ENCODE results near the gene CDC42EP5.

The CDC42EP5 gene

DNA sequence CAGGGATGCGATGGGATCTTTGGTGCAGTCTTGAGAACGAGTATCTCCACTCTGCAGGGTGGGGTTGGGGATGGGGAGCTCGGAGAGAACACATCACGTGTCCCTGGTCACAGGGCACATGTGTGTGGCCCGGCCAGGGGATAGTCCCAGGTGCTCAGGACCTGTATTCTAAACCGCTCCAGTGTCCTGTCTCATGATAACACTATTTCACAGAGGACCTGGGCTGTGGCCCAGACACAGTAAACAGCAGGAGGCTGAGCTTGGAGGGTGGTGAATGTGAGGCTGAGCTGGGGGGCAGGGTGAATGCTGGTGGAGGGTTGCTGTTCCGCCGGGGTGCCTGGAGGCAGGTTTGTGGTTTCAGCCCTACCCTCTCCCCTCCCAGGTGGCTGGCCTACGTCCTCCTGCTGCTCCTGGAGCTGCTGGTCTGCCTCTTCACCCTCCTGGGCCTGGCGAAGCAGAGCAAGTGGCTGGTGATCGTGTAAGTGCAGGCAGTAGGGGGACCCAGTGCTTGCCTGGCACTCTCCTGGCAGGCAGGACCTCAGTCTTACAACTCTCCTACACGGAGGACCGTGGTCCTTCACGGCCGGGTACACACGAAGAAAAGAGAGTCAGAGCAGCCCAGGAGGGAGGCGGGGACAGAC, 46.7 kb downstream of the CDC42EP5 start:
- Mint-ChIP-seq H3K27ac (no peak overlapping the region), H3K27me3 (peaks cover 33% of the 10 kb centered on the region)

GRCh38 chr19:54425382-54425723, 47.7 kb downstream of the CDC42EP5 start:
- no peaks in the 10 kb centered on the region for H3K9me3 Mint-ChIP-seq
- DNase-seq (ENCODE audit: low spot score in 2 of 2) (no peak), ATAC-seq (ENCODE audit: low read depth) (no peak)
- peaks cover 2% of the 10 kb centered on the region for H3K36me3 Mint-ChIP-seq
- H3K4me1 Mint-ChIP-seq: peaks cover 2% of the 10 kb centered on the region
- H3K27me3 Mint-ChIP-seq: peaks cover 31% of the 10 kb centered on the region
- no peak overlapping the region for H3K27ac Mint-ChIP-seq
- no peak overlapping the region for H3K4me3 Mint-ChIP-seq

More for the DNA sequence above, 46.7 kb downstream of the CDC42EP5 start:
- peaks cover 2% of the 10 kb centered on the region for H3K36me3 Mint-ChIP-seq
- no peak for ATAC-seq (ENCODE audit: low read depth)
- H3K9me3 Mint-ChIP-seq: no peaks in the 10 kb centered on the region
- no peak overlapping the region for H3K4me3 Mint-ChIP-seq
- no peak for DNase-seq (ENCODE audit: low spot score in 2 of 2)
- H3K4me1 Mint-ChIP-seq: peaks cover 6% of the 10 kb centered on the region

DNA sequence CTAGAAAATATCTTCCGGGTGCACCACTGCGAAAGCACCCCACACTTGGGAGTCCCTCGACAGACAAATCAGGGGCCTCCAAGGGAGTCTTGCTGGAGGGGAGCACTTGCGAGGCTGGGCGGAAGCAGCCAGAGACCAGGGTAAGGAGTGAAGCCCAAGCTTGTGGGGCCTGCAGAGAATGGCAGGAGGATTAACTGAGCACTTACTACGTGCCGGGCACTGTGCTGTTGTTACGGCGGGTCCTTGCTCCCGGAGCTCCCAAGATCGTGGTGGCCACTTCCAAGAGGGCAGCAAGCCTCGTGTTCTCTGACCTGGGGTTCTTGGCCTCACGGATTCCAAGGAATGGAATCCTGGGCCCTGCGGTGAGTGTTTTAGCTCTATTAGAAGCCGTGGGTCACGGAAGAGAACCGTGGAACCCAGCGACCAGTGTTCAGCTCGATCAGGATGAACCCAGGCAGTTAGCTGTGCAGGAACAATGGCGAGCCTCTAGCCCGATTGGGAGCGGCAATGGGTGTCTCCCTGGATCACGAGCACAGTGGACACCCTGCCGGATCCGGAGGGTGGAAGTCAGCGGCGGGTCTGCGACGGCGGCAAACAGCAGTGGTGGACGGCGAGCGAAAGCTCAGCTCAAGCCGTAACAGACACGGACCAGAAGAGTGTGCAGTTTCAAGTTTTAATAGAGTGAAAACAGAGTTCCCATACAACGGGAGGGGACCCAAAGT, 48.3 kb downstream of the CDC42EP5 start:
- Mint-ChIP-seq H3K9me3 (no peaks in the 10 kb centered on the region), H3K27ac (no peak overlapping the region), H3K36me3 (peaks cover 2% of the 10 kb centered on the region), H3K27me3 (peaks cover 31% of the 10 kb centered on the region), H3K4me1 (no peaks in the 10 kb centered on the region), H3K4me3 (no peak overlapping the region)
- DNase-seq (ENCODE audit: low spot score in 2 of 2): no peak
- no peak for ATAC-seq (ENCODE audit: low read depth)

DNA sequence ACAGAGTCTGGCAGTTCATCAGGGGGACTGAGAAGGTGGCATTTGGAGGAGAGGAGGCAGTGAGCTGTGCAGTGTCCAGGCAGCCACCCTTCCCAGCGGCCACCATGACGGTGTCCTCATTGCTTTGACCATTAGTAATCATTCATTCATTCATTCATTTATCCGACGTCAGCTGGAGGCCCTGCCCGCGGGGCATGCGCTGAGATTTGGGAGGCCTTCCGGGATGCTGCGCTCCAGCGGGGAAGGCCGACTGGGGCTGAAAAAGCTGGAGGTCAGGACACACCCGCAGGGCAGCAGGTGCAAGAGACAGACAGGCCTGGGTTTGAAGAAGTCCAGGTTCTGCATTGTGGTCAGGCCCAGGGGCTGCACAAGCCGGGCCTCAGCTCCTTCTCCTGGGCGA, 48.9 kb downstream of the CDC42EP5 start:
- Mint-ChIP-seq H3K4me3 (no peak overlapping the region), H3K9me3 (no peaks in the 10 kb centered on the region), H3K4me1 (no peaks in the 10 kb centered on the region), H3K36me3 (peaks cover 2% of the 10 kb centered on the region), H3K27ac (no peak overlapping the region), H3K27me3 (peaks cover 30% of the 10 kb centered on the region)
- no peak for ATAC-seq (ENCODE audit: low read depth)
- no peak for DNase-seq (ENCODE audit: low spot score in 2 of 2)

DNA sequence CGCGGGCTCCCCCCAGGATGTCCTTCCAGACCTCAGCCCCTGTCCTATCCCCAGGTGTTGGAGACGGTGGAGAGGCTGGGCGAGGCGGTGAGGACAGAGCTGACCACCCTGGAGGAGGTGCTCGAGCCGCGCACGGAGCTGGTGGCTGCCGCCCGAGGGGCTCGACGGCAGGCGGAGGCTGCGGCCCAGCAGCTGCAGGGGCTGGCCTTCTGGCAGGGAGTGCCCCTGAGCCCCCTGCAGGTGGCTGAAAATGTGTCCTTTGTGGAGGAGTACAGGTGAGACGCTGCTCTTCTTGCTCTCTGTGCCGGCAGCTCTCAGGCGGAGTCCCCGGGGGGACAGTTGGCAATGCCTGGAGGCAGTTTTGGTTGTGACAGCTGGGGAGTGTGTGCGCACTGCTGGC, 51.0 kb downstream of the CDC42EP5 start:
- Mint-ChIP-seq H3K9me3 (no peaks in the 10 kb centered on the region), H3K36me3 (peaks cover 2% of the 10 kb centered on the region), H3K27ac (no peak overlapping the region), H3K4me3 (no peak overlapping the region), H3K27me3 (peaks cover 34% of the 10 kb centered on the region), H3K4me1 (peaks cover 10% of the 10 kb centered on the region)
- no peak for ATAC-seq (ENCODE audit: low read depth)
- no peak for DNase-seq (ENCODE audit: low spot score in 2 of 2)

DNA sequence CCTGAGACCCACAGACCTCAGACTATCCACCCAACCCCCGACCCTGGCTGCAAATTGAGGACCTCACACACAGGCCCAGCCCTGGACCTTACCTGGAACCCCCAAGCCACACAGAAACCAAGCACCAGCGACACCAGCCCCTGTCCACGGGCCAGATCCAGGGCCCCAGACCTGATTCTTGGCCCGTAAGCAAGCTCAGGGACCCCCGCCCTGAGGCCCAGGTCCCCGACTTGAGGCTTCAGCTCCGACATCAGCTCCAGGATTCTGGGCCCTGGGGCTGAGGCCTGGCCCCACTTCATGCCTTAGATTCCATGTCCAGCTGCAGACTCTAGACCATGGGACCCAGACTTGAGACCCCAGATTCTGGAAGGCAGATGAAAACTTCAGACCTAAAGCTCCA, 51.6 kb downstream of the CDC42EP5 start:
- Mint-ChIP-seq H3K36me3 (peaks cover 2% of the 10 kb centered on the region), H3K9me3 (no peaks in the 10 kb centered on the region), H3K4me3 (no peak overlapping the region), H3K4me1 (peaks cover 11% of the 10 kb centered on the region), H3K27me3 (peaks cover 33% of the 10 kb centered on the region), H3K27ac (no peak overlapping the region)
- DNase-seq (ENCODE audit: low spot score in 2 of 2) (no peak), ATAC-seq (ENCODE audit: low read depth) (no peak)

DNA sequence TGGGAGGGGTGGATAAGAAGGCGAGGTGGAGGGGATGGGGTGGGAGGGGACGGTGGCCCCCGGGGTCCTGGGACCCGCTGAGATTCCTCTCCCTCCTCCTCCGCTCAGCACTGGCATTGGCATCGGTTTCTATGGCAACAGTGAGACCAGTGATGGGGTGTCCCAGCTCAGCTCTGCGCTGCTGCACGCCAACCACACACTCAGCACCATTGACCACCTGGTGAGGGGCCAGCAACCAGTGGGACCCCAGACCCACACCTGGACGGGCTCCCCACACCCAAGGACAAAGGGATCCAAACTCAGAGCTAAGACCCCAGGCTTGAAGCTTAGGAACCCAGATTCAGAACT, 52.0 kb downstream of the CDC42EP5 start:
- H3K36me3 Mint-ChIP-seq: peaks cover 2% of the 10 kb centered on the region
- no peaks in the 10 kb centered on the region for H3K9me3 Mint-ChIP-seq
- no peak overlapping the region for H3K27ac Mint-ChIP-seq
- H3K4me1 Mint-ChIP-seq: peaks cover 11% of the 10 kb centered on the region
- ATAC-seq (ENCODE audit: low read depth) (no peak), DNase-seq (ENCODE audit: low spot score in 2 of 2) (no peak)
- no peak overlapping the region for H3K4me3 Mint-ChIP-seq
- peaks cover 29% of the 10 kb centered on the region for H3K27me3 Mint-ChIP-seq

DNA sequence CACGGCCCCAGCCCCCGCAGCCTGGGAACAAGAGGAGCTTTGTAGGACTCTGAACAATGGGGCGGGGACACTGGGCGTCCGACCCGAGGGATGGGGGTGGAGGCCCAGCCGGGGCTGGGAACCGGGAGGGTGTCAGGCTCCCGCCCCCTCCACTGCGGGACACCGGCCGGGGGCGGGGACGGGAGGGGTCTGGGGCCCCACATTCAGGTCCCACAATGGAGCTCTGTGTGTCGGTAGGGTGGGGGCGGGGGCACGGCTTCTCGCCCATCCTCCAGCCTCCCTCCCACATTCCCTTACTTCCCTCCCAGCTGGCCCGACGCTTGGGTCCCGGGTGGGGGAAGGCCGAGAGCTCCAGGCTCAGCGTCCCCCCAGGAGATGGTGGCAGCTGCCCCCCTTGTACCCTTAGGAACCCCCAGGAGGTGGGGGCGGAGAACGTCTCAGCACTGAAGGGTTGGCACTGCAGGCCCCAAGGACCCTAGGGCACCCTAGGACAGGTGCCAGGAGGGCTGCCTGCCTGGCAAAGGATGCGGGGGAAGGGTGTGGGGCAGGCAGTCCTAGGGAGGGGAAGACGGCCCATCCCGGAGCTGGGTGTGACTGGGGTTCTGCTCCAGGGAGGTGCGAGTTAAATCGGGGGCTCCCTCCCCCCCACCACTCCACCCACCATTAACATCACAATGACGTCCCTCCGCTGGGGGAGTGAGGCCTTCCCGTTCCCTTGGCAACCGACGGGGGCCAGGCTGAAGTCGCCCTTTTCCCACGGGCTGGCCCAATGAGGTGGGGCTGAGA, 52.5 kb downstream of the CDC42EP5 start:
- H3K27me3 Mint-ChIP-seq: peaks cover 27% of the 10 kb centered on the region
- H3K4me1 Mint-ChIP-seq: peaks cover 14% of the 10 kb centered on the region
- no peak for ATAC-seq (ENCODE audit: low read depth)
- peaks cover 2% of the 10 kb centered on the region for H3K36me3 Mint-ChIP-seq
- H3K9me3 Mint-ChIP-seq: no peaks in the 10 kb centered on the region
- no peak for DNase-seq (ENCODE audit: low spot score in 2 of 2)
- H3K27ac Mint-ChIP-seq: no peak overlapping the region
- H3K4me3 Mint-ChIP-seq: no peak overlapping the region

GRCh38 chr19:54420068-54420382, 53.1 kb downstream of the CDC42EP5 start:
- DNase-seq (ENCODE audit: low spot score in 2 of 2): no peak
- H3K4me3 Mint-ChIP-seq: no peak overlapping the region
- no peak overlapping the region for H3K27ac Mint-ChIP-seq
- H3K9me3 Mint-ChIP-seq: no peaks in the 10 kb centered on the region
- peaks cover 14% of the 10 kb centered on the region for H3K4me1 Mint-ChIP-seq
- ATAC-seq (ENCODE audit: low read depth): no peak
- peaks cover 2% of the 10 kb centered on the region for H3K36me3 Mint-ChIP-seq
- H3K27me3 Mint-ChIP-seq: peaks cover 27% of the 10 kb centered on the region

- ATAC-seq (ENCODE audit: low read depth): no peak
Observed at GRCh38 chr19:54418930-54419800, 53.9 kb downstream of the CDC42EP5 start.

DNA sequence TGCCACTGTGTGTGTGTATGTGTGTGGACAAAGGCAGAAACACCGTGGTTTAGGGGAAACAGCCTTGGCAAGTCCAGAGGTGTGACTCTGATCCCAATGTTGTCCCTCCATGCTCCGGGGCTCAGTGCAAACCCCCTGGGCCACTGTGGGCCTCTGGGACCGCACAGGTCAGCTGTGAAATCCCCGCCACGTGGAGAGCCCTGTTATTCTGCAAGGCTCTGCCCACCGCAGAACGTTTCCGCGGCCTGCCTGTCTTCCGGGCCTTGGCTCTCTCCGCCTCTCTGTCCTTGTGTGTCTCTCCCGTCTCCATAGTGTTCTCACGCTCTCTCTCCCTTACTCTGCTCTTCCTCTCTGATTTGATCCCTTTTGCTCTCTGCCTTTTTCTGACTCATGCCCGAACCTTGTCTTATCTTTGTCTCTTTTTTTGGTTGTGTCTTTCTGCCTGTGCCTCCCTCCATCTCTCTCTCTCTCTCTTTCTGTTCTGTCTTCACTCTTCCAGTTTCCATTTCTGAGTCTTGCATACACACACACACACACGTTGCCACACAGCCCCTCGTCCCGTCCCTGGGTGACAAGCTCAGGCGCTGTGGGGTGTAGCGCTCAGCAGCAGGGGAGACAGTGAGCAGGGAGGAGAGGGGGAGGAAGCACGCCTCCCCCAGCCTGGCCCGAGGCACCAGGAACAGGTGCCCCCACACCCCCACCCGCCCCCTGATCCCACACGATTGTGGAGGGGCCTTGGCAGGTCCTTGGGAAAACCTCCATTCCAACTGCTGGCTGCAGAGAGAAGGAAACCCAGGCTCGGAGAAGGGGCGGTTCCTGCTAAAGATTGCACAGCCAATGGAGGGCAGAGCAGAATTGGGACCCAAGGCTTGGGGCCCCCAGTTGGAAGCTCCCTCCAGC, 54.8 kb downstream of the CDC42EP5 start:
- H3K27ac Mint-ChIP-seq: no peak overlapping the region

More at GRCh38 chr19:54418930-54419800, 53.9 kb downstream of the CDC42EP5 start:
- H3K4me3 Mint-ChIP-seq: no peak overlapping the region
- no peak overlapping the region for H3K27ac Mint-ChIP-seq
- H3K27me3 Mint-ChIP-seq: peaks cover 31% of the 10 kb centered on the region
- DNase-seq (ENCODE audit: low spot score in 2 of 2): no peak
- peaks cover 15% of the 10 kb centered on the region for H3K4me1 Mint-ChIP-seq
- peaks cover 1% of the 10 kb centered on the region for H3K9me3 Mint-ChIP-seq
- H3K36me3 Mint-ChIP-seq: peaks cover 3% of the 10 kb centered on the region

GRCh38 chr19:54416695-54417491, 56.2 kb downstream of the CDC42EP5 start:
- H3K27me3 Mint-ChIP-seq: peaks cover 34% of the 10 kb centered on the region

More for the DNA sequence above, 54.8 kb downstream of the CDC42EP5 start:
- Mint-ChIP-seq H3K27me3 (peaks cover 35% of the 10 kb centered on the region), H3K4me3 (peak overlapping the region; percentile 3), H3K36me3 (peaks cover 6% of the 10 kb centered on the region), H3K4me1 (peaks cover 17% of the 10 kb centered on the region), H3K9me3 (peaks cover 10% of the 10 kb centered on the region)
- no peak for DNase-seq (ENCODE audit: low spot score in 2 of 2)
- ATAC-seq (ENCODE audit: low read depth): peak; percentile 38

More at GRCh38 chr19:54416695-54417491, 56.2 kb downstream of the CDC42EP5 start:
- peaks cover 10% of the 10 kb centered on the region for H3K9me3 Mint-ChIP-seq
- no peak overlapping the region for H3K4me3 Mint-ChIP-seq
- no peak for ATAC-seq (ENCODE audit: low read depth)
- no peak for DNase-seq (ENCODE audit: low spot score in 2 of 2)
- peaks cover 17% of the 10 kb centered on the region for H3K4me1 Mint-ChIP-seq
- no peak overlapping the region for H3K27ac Mint-ChIP-seq
- H3K36me3 Mint-ChIP-seq: peaks cover 5% of the 10 kb centered on the region

Measured in memory B cell (primary cell).